Measurements from ENCODE around the gene ADGRG4.

The ADGRG4 gene

GRCh38 chrX:136387951-136388502 lies 87.3 kb downstream of the ADGRG4 start:
- no peak overlapping the region for H3K27ac ChIP-seq
- POLR2A ChIA-PET (ENCODE audit: low non-redundant PET) = no interaction called here
- CTCF ChIA-PET = no interaction called here
- TF ChIP-seq, protein P1, sequence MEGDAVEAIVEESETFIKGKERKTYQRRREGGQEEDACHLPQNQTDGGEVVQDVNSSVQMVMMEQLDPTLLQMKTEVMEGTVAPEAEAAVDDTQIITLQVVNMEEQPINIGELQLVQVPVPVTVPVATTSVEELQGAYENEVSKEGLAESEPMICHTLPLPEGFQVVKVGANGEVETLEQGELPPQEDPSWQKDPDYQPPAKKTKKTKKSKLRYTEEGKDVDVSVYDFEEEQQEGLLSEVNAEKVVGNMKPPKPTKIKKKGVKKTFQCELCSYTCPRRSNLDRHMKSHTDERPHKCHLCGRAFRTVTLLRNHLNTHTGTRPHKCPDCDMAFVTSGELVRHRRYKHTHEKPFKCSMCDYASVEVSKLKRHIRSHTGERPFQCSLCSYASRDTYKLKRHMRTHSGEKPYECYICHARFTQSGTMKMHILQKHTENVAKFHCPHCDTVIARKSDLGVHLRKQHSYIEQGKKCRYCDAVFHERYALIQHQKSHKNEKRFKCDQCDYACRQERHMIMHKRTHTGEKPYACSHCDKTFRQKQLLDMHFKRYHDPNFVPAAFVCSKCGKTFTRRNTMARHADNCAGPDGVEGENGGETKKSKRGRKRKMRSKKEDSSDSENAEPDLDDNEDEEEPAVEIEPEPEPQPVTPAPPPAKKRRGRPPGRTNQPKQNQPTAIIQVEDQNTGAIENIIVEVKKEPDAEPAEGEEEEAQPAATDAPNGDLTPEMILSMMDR (conservative IDR thresholded peaks at IDR 0.05; ENCODE audit: low read depth) = no peak
- no peak for DNase-seq (ENCODE audit: low spot score)

- TF ChIP-seq, protein P1 (conservative IDR thresholded peaks at IDR 0.05; ENCODE audit: low read depth) = no peak
- DNase-seq (ENCODE audit: low spot score) = no peak
- no peak overlapping the region for H3K27ac ChIP-seq
- ChIA-PET POLR2A (ENCODE audit: low non-redundant PET) (no interaction called here), CTCF (interaction anchor here (0.7 kb wide), 1 partner anchor 24 kb away, joined by 3 read pairs; no protein-coding TSS in a partner anchor)
Measured at GRCh38 chrX:136390921-136391320, 90.2 kb downstream of the ADGRG4 start.

DNA sequence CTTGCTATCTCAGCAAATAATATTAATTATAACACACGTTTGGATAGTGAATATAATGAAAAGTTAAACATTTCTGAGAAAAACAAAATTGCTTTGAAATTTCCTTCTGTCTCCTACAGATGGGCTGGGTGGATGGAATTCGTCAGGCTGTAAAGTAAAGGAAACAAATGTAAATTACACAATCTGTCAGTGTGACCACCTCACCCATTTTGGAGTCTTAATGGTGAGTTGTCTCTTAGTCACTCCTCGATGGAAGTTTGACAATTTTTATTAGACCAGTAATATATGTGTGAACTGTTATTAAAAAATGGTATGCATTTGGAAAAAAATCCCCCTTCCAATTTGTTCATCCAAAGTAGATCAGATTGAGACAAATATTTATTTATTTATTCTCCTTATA lies 94.5 kb downstream of the ADGRG4 start:
- POLR2A ChIA-PET (ENCODE audit: low non-redundant PET) = no interaction called here
- no peak overlapping the region for H3K27ac ChIP-seq
- TF ChIP-seq, protein P1 (conservative IDR thresholded peaks at IDR 0.05; ENCODE audit: low read depth) = no peak

DNA sequence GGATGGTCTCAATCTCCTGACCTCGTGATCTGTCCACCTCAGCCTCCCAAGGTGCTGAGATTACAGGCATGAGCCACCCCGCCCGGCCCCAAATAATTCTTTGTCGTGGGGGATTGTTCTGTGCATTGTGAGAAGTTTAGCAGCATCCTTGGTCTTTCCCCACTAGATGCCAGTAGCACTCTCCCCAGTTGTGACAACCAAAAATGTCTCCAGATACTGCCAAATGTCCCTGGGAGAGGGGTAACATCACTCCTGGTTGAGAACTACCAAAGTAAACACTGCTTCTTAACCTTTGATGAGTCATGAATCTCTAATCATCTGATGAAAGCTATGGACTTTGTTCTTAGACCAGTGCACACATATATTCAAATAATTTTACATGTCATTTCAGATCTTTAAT lies 96.2 kb downstream of the ADGRG4 start:
- TF ChIP-seq, protein P1 (conservative IDR thresholded peaks at IDR 0.05; ENCODE audit: low read depth) = no peak
- DNase-seq (ENCODE audit: low spot score) = peak; percentile 1
- no peak overlapping the region for H3K27ac ChIP-seq
- CTCF ChIA-PET = interaction anchor here (0.6 kb wide), 1 partner anchor 98 kb away, joined by 3 read pairs; no protein-coding TSS in a partner anchor
- POLR2A ChIA-PET (ENCODE audit: low non-redundant PET) = interaction anchor here (0.7 kb wide), 1 partner anchor 171 kb away, joined by 5 read pairs; no protein-coding TSS in a partner anchor

More for the DNA sequence above, 94.5 kb downstream of the ADGRG4 start:
- CTCF ChIA-PET = no interaction called here
- DNase-seq (ENCODE audit: low spot score) = peak; percentile 56

- TF ChIP-seq, protein P1 (conservative IDR thresholded peaks at IDR 0.05; ENCODE audit: low read depth) = no peak
- no peak overlapping the region for H3K27ac ChIP-seq
- ChIA-PET CTCF (no interaction called here), POLR2A (ENCODE audit: low non-redundant PET) (no interaction called here)
- no peak for DNase-seq (ENCODE audit: low spot score)
Measured at GRCh38 chrX:136405126-136405525, 104.4 kb downstream of the ADGRG4 start.

DNA sequence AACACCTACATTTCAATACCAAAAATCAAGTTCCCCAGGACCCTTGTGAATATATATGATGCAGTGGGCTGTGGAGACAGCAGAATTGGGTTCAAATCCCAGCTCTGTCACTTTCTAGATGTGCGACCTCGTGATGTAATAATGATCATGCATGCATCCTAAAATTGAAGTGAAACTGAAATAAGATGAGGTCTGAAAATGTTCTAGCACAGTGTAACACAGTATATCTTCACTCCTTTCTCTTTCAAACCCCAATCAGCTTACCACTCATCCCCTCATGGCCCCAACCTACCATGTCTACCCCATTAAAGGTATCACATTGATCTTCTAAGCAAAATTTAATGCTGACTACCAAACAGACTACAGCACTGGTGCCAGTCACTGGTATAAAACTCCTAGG lies 117.0 kb downstream of the ADGRG4 start:
- ChIA-PET POLR2A (ENCODE audit: low non-redundant PET) (no interaction called here), CTCF (no interaction called here)

More for the DNA sequence above, 117.0 kb downstream of the ADGRG4 start:
- TF ChIP-seq, protein P1 (conservative IDR thresholded peaks at IDR 0.05; ENCODE audit: low read depth) = no peak
- DNase-seq (ENCODE audit: low spot score) = no peak
- no peak overlapping the region for H3K27ac ChIP-seq
